GM13977 (cell line): ENCODE data around the gene CCSER1.
"Not testable (repeated sequence)": the region's sequence is repeated elsewhere in the genome, so short reads cannot be mapped to it uniquely, and the experiment has no call there.

Source experiments
- DNase-seq: peaks from one replicate; pipeline ENCODE4 v3.0.0; 2012; ENCODE audit warnings: low spot score
- in situ Hi-C: fragments of 300-500 bp; cut with MboI; formaldehyde crosslinking; loops from one replicate; pipeline ENCODE4 v1.12.0; 2022; ENCODE audit warnings: low sequenced_read_pairs, low pct_unique_long_range_greater_than_20kb, mixed read lengths, inconsistent platforms; ENCODE audit not compliant: unreplicated experiment
- TF ChIP-seq, protein P1 (sequence below): IDR thresholded peaks from 2 replicates; pipeline ENCODE4 v1.5.1; 2012; ENCODE audit warnings: mild to moderate bottlenecking, control low read depth; ENCODE audit not compliant: insufficient read depth; ENCODE audit errors: extremely low read depth, missing control alignments

The CCSER1 gene

GRCh38 chr4:90904021-90904420 is 776.8 kb downstream of the CCSER1 start:
- DNase-seq, result no peak

DNA sequence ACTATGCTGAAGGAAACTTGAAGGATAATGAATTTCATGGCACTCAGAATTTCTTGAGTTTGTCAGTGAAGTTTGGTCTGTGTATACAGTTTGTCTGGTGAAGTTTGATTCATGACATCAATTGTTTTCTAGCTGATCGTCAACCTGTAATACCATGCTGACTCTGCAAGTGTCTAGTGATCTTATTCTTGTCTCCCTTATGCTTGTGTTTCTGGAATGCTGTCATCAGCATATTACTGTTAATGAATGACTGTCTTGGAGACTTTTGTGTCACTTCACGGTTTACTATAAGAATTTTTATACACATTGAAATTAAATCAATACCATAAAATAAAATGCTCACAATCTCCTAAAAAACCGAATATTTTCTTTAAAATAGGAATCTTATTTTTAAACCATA is 779.0 kb downstream of the CCSER1 start:
- no peak for DNase-seq
- in situ Hi-C loops, result no loop called here
- TF ChIP-seq, protein P1, sequence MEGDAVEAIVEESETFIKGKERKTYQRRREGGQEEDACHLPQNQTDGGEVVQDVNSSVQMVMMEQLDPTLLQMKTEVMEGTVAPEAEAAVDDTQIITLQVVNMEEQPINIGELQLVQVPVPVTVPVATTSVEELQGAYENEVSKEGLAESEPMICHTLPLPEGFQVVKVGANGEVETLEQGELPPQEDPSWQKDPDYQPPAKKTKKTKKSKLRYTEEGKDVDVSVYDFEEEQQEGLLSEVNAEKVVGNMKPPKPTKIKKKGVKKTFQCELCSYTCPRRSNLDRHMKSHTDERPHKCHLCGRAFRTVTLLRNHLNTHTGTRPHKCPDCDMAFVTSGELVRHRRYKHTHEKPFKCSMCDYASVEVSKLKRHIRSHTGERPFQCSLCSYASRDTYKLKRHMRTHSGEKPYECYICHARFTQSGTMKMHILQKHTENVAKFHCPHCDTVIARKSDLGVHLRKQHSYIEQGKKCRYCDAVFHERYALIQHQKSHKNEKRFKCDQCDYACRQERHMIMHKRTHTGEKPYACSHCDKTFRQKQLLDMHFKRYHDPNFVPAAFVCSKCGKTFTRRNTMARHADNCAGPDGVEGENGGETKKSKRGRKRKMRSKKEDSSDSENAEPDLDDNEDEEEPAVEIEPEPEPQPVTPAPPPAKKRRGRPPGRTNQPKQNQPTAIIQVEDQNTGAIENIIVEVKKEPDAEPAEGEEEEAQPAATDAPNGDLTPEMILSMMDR, result no peak

More at GRCh38 chr4:90904021-90904420, 776.8 kb downstream of the CCSER1 start:
- in situ Hi-C loops, result no loop called here
- TF ChIP-seq, protein P1, result no peak

DNA sequence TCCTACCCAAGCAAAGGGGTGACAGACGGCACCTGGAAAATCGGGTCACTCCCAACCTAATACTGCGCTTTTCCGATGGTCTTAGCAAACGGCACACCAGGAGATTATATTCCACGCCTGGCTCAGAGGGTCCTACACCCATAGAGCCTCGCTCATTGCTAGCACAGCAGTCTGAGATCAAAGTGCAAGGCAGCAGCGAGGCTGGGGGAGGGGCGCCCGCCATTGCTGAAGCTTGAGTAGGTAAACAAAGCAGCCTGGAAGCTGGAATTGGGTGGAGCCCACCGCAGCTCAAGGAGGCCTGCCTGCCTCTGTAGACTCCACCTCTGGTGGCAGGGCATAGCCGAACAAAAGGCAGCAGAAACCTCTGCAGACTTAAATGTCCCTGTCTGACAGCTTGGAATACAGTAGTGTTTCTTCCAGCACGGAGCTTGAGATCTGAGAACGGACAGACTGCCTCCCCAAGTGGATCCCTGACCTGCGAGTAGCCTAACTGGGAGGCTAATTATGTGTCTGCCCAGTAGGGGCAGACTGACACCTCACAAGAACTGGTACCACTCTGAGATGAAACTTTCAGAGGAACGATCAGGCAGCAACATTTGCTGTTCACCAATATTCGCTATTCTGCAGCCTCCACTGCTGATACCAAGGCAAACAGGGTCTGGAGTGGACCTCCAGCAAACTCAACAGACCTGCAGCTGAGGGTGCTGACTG is 784.7 kb downstream of the CCSER1 start:
- DNase-seq, in situ Hi-C loops: not testable (repeated sequence)

DNA sequence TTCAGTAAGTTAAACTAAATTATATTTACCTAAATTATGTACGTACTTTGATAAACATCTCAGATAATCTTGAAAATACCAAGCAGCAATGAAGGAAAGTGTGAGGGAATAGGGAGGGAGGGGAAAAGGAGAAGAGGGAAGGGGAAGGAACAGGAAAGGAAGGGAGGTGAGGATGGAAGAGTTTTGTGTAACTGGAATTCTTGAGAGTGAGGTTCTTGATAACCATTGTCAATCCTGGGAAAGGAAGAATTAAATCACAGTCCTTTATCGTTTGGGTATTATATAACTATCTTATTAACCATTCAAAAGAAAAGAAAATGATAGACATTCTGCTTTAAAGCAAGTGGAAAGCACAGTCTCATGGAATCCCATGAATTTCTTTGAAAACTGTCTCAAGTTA is 795.0 kb downstream of the CCSER1 start:
- TF ChIP-seq, protein P1, result no peak
- DNase-seq, result no peak
- in situ Hi-C loops, result no loop called here

- TF ChIP-seq, protein P1, result no peak
- DNase-seq, result no peak
- in situ Hi-C loops, result no loop called here
Measured at GRCh38 chr4:90926957-90927356, 799.8 kb downstream of the CCSER1 start.

- in situ Hi-C loops, result no loop called here
- TF ChIP-seq, protein P1, result no peak
Measured at GRCh38 chr4:90943311-90943710, 816.1 kb downstream of the CCSER1 start.

GRCh38 chr4:90946945-90947344 is 819.8 kb downstream of the CCSER1 start:
- TF ChIP-seq, protein P1, result no peak

More at GRCh38 chr4:90943311-90943710, 816.1 kb downstream of the CCSER1 start:
- DNase-seq, result no peak

More at GRCh38 chr4:90946945-90947344, 819.8 kb downstream of the CCSER1 start:
- no peak for DNase-seq
- in situ Hi-C loops, result no loop called here
